Hematopoietic multipotent progenitor cell treated with erythropoietin and hydrocortisone succinate and interleukin-3 and kit ligand, for 6 days (in vitro differentiated cells): ENCODE data around the gene ITGA11.
A peak's percentile ranks its signal among the peaks of the same experiment; 100 is the strongest.
"Not testable (repeated sequence)": the region's sequence is repeated elsewhere in the genome, so short reads cannot be mapped to it uniquely, and the experiment has no call there.

Experiments used
- DNase-seq: peaks from one replicate; pipeline ENCODE4 v3.0.0-alpha.2; 2015

Gene ITGA11

DNA sequence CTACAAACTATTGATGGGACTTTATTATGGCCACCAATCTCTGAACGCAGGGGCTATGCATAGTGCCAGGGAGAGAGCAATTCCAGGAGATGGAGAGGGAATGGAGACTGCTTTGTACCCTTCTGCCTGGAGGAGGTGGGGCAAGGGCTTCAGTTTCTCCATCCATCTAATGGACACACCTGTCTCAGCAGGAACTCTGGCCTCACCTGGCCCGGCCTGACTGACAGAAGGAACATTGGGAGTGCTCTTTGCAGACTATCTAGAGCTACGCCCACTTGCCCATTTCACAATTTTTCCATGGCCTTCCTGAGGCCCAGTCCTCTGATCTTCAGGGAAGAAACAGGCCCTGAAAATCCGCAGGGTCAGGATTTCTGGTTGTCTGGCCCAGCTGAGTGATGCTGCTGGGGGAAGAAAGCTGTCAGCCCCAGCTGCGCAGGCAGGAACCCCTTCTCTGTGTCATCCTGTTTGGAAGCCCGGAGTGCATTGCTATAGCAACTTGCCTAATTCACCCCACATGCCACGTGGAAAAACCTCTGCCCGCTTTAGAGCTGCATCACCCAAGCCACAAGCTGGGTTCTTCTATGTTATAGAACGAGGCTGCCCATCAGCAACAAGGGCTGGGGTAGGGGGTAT is 6.4 kb downstream of the ITGA11 start:
- DNase-seq: no peak

DNA sequence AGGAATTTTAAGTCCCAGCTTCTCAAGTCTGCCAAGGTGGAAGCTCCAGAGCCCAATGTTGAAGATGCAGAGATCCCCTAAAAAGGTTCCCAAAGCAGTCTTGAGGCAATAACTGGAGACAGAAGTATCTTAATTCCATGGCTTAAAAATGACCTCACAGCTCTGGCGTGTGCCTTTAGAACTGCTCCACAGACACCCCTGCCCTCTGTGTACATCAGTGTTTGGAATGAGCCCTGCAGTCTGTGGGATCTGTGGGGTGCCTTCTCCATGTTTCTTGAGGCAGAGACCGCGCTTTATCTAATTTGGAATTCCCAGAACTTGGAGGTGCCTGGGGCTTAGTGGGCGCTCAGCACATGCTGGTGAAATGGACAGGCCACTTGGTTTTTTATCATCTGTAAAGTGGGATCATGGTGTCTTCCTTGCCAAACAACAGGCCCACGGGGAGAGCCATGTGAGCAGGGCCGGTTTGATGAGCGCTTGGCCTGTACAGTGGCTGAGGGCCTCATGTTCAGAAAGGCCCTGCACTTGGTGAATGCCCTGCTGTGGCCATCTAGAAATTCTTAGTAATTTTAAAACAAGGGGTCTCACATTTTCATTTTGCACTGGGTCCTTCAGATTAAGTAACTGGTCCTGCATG is 7.1 kb downstream of the ITGA11 start:
- no peak for DNase-seq

DNA sequence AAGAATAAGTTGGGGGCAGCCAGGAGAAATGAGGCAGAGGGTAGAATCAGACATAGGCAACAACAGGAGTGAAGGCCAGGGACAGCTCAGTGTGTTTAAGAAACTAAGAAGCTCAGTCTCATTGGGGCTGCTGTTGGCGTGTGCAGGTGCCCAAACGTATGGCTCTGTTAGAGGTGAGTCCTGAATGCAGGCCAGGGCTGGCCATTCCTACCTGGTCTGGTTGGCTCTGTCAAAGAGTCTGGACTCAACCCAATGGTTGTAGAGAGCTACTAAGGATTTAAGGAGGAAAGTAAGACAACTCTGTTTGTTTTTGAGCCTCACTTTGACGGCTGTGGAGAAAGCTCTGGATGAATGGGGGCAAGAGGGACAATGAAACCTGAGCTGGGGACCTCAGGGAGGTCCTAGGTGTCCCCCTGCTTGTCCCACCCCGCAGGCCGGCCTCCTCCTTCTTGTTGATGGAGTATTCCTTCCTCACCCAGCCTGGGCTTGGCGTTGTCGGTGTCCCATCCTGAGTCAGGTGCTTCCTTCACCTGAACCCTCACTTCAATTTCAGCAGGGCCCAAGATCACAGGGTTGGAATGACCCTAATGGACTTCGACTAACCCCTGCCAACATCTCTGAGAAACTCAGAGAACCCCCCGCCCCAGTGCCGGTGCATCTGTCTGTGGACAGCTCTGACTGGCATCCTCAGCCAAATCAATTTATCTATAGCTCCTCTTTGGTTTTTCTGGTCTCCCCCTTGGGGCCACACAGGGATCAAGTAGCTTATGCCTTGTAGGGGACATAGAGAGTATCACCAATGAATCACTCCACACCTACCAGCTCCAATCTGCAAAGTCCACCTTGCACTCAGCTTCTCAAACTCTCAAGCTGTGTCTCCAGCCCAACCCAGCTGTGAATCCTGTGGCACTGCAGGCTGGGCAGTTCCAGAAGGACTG is 8.3 kb downstream of the ITGA11 start:
- no peak for DNase-seq

DNA sequence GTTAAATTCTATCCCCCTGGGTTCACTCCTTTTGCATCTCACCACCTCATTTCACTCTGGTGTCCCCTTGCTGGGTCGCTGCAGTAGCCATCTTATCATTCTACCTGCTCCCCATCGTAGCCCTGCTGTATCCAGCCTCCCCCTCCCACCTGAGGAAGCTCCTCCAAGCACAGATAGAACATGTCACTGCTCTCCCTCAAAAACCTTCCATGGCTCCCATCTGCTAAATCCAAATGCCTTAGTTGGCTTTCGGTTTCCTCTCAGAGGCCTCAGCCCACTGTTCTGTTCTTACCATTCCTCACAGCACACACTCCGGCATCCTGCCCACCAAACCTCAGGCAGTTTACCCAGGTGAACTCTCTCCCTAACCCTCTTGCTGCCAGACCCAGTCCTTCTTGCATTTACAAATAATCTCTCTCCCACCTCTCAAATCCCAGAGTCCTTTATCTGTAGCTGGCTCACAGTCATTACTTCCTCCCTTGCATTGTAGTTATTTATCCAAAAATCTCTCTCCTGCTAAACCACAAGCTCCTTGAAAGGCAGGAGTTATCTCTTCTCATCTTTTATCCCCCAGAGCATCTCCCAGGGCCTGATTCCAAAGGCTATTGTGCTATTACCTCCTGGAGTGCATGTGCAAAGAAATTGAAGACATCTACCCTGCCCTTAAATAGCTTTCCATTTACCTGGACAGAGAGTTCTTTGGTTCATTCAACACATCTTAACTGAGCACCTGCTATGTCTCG is 9.4 kb downstream of the ITGA11 start:
- not testable (repeated sequence) for DNase-seq

DNA sequence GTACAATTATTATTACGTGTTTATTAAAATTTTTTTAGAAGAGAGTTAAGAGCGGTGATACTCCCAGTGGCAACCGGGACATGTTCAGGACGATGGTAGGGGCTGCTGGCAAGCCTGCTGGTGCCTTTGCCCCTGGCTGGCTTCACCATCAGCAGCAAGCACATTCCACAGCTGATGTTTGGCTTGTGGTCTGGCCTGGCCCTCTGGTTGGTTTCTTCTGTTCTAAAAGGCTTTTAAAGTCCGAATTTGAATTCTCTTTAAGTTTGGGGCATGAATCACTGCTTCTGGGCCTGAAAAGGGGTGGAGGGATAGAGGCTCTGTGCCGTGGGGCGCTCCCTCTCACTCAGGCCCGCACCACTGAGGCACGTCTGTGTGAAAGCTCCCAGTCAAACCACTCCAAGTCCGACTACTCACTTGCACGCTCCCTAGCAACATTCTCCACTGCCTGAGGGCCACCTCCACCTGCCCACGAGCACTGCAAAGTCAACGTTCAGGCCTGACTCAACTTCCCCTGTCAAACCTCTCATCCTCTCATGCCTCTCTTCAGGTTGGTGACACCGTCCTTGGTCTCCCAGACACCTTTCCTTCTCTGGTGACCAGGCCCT is 10.1 kb downstream of the ITGA11 start:
- no peak for DNase-seq

DNA sequence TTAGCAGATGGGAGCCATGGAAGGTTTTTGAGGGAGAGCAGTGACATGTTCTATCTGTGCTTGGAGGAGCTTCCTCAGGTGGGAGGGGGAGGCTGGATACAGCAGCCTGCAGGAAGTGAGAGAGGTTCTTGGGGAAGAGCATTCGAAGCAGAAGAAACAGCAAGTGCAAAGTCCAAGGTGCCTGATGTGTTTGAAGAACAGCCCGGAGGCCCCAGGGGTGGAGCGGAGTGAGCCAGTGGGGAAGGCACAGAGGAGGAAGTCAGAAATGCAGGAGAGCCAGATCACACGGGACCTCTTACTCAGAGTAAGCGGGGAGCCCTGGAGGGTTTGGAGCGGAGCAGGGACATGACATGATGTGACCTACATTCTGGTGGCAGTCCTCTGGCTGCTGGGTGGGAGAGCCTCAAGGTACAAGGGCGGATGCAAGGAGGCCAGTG is 10.8 kb downstream of the ITGA11 start:
- no peak for DNase-seq

DNA sequence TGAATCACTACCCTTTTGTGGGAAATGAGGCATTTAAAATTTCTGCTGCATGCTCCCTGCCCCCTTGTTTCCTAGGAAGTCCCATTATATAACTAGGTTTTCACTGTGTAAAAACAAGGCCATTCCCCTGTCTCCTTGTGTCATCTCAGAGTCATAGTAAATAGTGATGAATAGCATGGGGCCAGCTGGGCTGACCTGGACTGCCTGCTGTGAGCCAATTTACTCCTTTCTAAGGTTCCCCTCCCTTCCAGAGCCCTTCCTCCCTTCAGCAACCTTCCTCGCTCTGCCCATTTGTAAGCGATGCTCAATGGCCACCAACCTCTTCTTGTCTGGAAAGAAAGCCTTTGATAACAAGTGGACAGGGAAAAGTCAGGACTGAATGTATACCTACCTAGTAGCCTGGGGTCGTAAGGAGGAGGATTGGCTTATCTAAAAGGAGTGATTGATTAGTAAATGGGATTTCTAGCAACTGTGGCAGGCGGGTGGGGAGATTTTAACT is 11.7 kb downstream of the ITGA11 start:
- DNase-seq: no peak

DNA sequence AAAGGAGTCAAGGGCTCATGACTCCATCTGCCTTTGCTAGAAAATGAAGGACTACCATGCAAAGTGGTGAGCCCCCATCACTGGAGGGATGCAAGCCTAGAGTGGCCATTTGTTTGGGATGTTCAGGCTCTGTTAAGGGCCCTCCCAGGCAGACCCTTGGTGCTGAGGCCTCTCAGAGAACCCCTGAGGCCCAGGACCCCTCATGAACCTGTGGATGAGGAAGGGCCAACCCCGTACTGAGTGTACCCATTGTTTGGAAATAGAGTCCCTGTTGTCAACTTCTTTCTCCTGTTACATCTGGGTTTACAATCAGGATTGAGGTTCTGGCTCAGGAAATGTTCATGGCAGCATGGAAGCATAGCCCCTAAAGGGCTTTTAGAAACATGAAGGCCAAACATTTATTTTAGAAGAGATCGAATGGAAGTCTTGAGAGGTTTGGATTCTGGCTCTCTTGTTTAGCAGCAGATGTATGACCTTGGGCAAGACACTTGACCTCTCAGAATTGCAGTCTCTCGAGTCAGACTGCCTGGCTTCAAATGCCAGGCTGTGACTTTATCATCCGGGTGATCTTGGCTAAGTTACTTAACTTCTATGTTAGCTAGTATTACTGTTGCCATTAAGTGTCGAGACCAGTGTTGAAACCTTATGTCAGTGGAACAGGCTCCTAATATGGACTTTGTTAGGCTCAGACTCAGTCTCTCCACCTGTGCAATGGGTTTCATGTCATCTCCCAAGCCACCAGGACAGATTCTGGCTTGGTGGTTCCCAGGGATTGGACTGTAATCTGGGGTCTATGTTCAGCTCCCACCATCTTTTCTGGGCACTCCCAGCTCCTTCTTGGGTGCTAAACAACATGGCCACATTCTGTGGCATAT is 12.4 kb downstream of the ITGA11 start:
- DNase-seq: no peak

DNA sequence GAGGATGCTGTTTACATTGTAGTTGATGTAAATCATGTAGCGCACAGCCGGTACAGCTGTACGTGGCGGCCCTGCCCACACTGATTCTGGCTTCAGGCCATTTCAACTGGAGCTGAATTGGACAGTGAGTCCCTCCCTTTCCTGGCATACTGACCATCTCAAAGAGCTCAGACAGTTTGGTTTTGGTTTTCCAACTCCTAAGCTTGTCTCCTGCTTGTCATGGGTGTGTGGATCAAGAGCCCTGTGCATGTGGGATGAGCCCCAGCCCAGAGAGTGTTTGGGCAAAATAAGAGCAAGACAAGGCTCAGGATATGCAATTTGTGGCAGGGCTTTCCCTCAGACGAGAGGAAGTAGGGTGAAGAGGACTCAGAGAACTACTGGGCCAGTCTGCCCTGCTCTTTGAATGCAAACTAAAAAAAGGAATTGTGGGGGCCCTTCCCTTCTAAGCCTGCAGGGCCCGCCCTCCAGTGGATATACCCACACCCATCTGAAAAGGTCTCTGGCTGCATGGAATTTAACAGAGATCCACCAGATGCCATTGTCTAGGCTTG is 13.3 kb downstream of the ITGA11 start:
- no peak for DNase-seq

DNA sequence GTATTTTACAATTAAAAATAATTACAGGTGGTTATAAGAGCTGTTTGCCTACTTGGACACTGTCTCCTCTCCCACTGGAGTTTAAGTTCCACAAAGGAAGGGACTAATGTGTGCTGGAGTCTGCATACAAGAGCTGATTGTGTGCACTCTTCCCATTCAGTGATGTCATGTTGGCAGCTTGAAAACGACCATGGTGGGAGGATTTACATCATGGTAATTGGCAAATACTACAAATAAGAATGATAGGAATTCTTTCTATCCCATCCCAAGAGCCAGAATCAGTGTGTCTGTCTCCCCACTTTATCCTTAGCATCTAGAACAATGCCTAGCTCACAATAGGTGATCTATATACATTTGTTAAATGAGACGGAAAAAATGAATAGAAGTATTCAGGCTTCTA is 14.1 kb downstream of the ITGA11 start:
- no peak for DNase-seq

DNA sequence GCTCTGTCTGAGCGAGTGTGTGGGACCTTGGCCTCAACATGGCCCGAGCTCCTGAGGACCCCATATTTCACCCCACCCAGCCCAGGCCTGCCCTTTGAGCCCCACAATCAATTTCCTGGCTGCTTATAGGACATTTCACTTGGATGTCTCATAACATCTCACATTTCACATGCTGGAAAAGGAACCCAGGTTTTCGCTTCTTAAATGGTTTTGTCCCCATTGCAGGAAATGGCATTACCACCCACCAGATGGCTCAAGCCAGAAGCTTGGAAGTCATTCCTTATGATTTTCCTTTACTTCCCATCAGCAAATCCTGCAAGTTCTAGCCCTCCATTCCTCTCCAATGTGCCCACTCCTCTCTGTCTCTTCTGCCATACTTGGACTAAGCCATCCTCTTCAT is 14.9 kb downstream of the ITGA11 start:
- DNase-seq: no peak

DNA sequence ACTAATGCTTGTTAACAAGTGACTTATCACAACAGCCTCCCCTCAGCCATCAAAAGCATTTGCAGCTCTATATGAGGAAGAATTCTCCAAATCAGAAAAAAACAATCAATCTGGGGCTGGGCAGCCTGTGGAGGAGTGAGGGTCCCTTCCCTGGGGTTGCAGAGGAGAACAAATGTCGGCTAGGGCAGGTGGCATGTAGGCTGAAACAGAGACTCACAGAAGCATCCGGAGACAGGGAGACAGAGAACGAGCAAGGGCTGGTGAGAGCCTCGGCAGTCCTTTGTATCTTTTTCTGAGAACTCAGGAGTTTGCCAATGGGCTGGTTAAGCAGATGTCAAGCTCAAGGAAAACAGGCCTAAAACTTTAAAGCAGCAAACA is 15.8 kb downstream of the ITGA11 start:
- no peak for DNase-seq

DNA sequence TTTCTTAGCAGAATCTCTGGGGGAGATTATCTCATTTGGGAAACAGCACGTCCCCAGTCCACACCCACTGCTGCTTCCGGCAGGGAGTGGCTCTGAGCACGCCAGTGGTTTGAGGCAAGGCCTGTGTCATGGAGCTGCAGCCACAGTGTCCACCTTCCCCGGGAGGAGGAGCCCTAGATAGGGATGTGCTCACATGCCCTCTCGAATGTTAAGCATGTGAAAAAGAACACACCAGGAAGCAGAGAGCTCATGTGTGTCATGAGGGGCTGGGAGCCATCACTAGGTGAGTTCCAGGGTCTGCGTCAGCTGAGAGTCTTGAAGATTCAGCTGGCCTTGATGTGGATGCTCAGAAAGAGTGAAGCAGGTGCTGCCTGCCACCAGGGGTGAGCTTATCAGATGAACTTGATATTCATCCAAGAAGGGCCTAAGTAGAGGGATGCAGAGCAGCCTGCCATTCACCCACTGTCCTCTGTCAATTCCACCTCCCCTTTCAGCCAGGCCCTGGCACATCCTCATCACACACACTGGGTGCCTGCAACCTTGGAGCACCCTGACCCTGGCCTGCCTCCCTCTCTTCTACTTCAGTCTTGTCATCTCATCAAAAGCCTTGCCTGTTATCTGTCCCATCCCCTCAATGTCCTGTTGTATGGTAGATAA is 16.3 kb downstream of the ITGA11 start:
- DNase-seq: peak; percentile 48

DNA sequence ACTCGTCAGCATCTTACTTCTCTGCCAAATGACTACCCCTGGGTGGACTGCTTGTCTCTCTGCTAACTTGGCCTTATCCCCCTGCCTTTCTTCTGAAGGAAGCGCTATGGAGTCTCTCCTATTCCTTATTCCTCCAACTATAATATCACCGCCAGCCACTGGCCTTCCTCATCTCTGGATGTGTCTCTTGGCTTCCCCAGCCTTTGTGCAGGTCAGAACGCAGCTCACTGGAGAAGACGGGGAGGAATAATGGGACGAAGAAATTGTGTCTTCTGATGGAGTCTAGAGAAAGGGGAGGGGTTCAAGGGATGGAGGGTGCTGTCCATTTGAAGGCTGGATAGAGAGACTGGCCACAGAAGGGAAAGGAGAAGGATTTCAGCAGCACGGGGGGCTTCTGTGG is 16.9 kb downstream of the ITGA11 start:
- no peak for DNase-seq

DNA sequence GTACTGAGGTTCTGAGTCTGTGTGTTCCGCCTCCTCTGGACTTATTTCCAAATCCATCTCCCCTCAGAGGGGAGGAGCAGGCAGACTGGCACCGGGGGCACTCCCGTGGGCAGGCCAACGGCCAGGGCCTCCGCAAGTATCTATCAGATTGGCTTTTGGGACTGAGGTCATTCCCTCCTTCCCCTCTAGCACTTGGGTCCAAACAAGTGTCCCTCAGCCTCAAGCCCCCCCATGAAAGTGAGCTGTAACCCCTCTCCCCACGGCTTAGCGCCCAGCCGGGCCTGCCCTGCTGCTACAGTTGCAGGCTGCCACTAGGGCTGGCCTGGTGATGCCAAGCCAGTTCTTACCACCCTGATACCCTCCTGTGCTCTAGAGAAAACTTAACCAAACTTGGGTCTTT is 17.4 kb downstream of the ITGA11 start:
- no peak for DNase-seq

DNA sequence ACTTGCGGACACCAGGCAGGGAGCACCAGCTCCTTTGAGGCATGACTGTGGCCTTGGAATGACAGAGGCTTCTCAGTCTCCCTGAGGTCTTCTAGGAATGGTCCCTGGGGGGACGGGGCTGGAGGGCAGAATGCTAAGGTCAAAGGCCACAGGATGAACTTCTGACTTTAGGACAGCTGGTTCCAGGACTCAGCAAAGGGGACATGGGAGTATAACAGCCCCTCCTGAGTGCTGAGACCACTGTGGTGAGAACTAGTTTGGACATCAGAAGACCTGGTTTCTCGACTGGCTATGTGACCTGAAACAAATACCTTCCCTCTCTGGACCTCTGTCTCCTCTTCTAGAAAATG is 17.8 kb downstream of the ITGA11 start:
- DNase-seq: no peak

DNA sequence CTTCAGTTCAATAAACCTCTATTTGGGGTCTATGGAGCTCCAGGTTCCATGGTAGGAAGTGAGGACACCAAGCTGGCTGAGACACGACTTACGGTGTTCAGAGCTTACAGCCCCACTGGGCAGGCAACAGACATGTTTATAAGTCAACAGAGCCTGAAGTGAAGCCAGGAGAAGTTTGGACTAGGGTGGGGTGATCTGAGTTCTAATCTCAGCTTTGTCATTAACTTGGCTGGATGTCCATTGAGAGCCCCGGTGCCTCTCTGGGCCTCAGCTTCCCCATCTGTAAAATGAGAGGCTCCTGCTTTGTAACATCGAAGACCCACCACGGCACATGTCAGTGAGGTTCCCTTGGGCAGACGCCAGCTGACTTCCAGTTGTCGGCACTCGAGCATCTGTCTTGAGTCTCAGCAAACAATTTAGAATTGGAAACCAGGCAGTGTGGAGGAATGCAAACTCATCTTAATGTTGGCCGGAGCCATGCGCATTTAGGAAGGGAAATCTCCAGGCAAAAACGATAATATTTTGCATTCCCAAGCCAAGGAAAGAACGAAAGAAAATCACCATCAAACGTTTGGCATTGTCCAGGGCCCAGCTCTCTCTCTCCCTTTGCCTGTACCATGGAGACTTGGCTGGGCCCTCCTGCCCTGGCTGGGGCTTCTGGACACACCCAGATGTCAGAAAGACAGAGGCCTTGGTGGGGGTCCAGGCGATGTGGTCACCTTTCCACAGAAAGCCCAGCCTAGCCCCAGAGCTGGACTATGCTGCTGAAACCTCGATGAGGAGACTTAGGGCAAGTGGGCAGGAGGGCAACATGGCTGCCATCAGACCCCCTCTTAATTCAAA is 18.4 kb downstream of the ITGA11 start:
- DNase-seq: no peak

DNA sequence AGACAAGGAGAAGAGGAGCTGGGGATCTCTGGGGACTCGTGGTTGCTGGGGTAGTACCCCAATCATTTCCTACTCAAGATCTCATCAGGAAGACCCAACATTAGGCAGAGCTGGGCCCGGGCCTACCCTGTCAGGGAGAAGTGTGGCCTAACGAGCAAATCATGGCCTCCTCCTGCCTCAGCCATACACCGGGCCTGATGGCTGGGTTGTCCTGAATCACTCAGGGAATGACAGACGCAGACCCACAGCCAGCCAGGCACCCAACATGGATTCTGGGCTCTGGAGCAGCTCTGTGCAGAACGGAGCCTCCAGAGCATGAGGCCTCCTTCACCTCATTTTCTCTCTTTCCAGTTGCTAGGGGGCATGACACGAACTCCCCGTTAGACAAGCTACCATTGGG is 19.7 kb downstream of the ITGA11 start:
- no peak for DNase-seq

DNA sequence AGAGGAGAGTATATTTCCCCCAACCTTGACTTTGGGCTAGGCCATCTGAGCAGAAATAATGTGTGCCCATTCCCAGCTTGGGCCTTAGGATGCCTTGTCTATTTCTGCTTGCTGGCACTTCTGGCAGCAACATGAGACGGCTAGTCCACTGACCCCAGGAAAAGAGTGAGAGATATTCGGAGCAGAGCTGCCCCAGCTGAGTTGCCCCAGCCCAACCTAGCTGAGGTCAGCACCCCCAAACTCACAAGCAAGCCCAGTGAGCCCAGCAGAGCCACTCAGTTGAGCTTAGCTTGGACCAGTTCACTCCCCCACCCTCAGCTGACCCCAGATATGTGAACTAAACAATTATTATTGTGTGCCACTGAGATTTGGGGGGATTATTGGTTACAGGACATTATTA is 20.2 kb downstream of the ITGA11 start:
- DNase-seq: no peak

DNA sequence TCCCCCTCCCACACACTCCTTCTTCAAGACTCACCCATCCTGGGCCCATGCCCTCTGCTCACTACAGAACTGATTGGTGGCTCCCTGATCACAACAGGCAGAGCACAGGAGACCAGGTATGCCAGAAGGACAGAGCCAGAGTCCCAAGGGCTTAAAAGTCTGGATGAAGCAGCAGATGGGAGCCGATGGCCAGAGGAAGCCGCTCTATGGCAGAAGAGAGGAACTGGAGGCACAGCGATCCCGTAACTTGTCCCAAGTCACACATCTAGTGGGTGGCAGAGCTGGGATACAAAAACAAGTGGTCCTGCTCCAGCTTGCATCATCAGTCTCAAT is 20.7 kb downstream of the ITGA11 start:
- no peak for DNase-seq
